ENCODE results near the gene NOVA2.

The NOVA2 gene

DNA sequence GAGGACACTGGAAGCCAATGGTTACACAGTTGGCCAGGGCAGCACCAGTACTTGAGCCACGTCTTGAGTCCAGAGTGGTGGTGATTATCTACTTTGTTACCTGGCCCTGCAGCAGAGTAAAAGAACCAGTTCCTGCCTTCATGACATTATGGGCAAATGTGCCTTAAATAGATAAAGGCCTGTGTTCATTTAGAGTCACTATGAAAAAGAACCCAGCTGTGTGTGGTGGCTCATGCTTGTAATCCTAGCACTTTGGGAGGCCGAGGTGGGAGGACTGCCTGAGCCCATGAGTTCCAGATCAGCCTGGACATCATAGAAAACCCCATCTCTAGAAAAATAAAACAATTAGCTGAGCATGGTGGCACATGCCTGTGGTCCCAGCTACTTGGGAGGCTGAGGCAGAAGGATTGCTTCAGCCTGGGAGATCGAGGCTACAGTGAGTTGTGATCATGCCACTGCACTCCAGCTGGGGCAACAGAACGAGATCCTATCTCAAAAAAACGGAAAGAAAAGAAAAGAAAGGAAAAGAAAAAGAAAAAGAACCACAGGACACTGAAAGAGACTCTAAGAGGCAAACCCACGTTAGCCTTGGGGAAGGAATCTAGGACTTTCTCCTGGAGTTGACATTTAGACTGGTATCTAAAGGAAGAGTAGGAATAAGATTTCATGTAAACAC lies 84.3 kb downstream of the NOVA2 start:
- no peak for DNase-seq

DNA sequence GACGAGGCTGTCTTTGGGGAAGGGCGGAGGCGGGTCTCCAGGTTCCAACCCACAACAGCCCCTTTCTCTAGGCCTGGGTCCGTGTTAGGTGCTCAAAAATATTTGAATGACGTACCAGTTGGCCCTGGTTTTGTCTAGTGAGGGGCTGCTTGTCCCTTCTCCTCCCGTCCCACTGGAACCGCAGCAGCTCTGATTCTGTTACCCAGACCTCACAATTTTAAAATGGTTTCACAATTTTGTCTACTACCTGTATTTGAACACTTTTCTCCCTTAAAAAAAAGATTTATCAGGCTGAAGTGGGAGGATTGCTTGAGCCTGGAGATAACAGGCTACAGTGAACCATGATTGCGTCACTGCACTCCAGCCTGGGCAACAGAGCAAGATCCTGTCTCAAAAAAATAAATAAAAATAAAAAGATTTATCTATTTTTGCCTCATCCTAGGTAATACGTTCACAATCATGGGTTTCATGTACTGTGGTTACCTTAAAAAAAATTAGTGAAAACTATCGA lies 86.4 kb downstream of the NOVA2 start:
- DNase-seq = no peak

DNA sequence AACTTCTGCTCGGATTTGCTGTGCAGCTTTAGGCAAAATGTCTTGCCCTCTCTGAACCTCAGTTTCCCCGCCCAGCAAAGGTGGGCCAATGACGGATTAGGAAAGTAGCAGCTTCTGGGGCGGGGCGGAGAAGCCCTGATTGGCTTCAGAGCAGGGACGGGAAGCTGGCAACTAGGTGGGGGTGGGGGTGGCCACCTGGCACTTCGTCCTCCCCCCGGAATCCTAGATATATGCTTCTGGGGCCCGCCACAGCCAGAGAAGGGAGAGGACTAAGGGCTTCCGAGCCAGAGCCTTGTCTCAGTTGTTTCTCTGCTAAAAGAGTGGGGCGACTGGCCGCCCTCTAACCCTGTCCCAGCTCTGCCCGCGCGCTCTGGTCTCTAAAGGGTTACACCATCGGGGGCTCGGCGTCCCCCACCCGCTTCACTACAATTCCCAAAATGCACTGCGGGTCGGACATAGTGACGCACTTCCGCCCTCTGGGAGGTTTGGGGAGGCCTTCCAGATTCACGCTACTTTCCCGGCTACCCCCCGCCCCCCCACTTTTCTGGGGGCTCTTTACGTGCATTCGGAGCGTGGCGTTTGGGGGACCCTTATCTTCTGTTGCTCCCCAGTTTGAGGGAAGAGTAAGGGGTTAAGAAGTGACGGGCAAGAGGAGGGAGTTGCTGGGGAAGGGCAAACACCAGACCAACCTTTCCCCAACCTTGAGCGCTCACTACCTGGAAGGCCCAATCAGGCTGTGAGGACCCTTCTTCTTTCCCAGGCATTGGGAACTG lies 87.1 kb downstream of the NOVA2 start:
- DNase-seq = peak; percentile 94

DNA sequence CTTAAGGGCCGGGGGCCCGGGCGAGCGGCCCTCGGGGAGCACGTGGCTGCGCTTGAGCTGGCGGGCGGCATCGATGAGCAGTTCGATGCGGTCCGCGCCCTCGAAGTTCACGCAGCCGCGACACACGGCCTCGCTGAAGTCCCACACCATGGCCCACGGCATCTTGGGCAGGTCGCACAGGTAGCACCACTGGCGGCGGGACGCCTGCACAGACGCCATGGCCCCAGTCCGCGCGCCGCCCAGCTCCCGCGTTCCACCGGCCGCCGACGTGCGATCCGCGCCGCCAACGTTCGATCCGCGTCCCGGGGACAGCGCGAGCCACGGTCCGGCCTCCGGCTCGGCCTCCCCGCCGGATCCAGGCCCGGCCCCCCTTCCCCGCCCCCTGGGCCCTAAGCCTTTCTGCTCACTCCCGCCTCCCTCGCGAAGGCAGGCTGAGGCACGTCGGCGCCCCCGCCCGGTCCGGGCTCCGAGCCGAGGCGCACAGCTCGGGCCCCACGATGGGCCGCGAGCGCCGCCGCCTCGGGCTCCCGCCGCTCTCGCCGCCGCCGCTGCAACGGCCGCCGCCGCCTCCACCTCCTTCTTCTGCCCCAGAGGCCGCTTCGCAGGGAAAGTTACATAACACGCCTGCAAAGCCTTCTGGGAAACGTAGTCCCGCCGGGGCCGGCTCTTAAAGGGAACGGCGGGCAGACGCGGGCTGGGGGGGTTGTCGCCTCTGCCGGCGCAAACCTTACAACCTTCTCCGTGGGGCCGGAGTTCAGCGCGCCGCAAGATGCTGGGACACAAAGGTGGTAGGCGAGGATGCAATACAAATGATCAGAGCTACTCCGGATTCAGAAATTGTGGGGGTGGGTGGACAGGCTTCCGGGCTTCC lies 87.9 kb downstream of the NOVA2 start, which contains the start of gene IRF2BP1:
IRF2BP1 (minus strand) TSS at position 586 of the 871 bp plus-strand sequence; CDS start at position 219, 367 bp downstream.
- DNase-seq = peak; percentile 95

DNA sequence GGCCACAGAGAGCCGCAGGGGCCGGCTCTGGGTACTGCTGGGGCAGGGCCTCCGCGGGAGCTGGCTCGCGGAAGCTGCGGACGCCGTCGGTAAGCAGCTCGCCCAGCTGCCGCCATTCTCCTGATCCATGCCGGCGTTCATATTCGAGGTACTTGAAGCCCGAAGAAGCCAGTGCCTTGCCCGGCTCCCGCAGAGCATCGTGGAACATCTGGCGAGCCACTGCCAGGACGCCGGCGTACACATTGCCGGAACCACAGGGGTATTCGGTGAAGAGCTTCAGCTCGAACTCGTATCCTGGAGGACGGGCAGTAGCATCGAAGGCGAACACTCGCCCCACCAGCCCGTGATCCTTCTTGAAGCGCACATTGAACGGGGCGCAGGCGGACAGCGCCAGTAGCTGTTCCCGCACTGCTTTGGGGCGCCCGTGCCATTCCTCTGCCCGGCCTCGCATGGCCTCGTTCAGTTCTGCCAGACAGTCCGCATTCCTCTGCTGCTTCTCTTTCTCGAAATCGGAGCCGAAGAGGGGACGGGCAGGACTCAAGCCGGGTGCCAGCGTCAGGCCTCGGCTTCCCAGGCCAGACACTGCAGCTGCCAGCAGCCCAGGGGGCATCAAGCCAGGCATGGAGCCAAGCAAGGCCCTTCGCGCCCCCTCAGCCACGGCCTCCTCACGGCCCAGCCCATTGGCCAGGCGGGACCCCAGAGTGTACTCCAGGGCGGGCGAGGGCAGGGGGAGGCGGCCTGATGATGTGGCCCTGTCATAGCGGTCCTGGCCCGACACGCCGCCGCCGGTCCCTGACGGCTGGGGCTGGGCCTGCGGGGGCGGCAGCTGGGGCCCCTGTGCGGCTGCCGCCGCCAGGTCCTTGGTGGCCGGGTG lies 88.7 kb downstream of the NOVA2 start:
- DNase-seq = no peak

DNA sequence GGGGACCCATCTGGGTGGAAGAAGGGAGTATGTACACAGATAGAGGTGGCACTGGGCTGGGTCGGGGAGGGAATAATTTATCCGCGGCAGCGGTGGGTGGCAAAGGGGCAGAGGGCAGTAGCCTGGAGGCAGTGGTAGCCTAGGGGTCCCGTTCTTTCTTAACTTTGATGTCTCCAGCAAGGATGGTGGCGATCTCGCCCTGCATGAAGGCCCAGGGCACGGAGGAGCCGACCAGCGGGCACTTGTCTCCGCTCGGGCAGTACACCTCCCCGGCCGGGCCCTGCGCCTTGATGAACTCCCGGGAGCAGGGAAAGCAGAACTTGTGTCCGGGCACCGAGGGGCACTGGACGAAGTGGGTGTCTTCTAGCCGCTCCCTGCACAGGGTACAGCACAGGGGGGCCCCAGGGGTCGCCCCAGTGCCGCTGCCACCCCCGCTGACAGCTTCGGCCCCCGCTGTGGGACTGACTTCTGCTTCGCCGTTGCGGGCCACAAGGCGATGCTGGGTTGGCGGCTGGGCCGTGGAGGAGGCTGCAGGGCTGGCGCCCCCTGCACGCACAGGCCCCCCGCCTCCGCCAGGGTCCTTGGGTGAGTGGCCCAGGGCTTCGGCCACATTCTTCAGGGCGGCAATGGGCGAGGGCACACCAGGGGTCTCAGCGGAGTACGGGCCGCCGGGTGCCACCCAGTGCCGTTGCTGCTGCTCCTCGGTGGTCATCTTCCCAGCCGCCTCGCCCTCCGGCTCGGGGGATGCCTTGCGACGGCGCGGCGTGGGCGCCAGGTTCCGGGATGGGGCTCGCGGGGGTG lies 89.6 kb downstream of the NOVA2 start:
- no peak for DNase-seq

Measured in left hindlimb (tissue), 1 donor.